ENCODE data around the gene TUBA8.

The TUBA8 gene

DNA sequence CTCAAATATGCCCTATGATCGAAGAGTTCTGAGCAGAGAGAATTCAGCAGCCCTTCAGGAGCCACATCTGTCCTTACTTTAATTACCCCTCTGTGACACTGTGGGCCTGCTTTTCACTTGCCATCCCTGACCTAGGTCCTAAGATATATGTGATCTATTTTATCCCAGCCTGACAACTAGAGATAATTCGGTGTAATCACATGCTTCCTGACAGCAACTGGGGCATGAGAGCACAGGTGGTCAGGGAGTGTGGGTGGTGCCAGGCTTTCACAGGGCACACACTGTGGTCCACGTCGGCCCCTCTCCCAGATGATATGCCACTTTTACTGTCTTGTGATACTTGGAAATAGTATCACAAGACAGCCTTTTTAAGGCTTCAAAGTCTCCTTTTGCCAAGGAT is 3.9 kb downstream of the TUBA8 start:
- TF ChIP-seq, protein P1, sequence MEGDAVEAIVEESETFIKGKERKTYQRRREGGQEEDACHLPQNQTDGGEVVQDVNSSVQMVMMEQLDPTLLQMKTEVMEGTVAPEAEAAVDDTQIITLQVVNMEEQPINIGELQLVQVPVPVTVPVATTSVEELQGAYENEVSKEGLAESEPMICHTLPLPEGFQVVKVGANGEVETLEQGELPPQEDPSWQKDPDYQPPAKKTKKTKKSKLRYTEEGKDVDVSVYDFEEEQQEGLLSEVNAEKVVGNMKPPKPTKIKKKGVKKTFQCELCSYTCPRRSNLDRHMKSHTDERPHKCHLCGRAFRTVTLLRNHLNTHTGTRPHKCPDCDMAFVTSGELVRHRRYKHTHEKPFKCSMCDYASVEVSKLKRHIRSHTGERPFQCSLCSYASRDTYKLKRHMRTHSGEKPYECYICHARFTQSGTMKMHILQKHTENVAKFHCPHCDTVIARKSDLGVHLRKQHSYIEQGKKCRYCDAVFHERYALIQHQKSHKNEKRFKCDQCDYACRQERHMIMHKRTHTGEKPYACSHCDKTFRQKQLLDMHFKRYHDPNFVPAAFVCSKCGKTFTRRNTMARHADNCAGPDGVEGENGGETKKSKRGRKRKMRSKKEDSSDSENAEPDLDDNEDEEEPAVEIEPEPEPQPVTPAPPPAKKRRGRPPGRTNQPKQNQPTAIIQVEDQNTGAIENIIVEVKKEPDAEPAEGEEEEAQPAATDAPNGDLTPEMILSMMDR (IDR thresholded peaks at IDR 0.05): no peak

DNA sequence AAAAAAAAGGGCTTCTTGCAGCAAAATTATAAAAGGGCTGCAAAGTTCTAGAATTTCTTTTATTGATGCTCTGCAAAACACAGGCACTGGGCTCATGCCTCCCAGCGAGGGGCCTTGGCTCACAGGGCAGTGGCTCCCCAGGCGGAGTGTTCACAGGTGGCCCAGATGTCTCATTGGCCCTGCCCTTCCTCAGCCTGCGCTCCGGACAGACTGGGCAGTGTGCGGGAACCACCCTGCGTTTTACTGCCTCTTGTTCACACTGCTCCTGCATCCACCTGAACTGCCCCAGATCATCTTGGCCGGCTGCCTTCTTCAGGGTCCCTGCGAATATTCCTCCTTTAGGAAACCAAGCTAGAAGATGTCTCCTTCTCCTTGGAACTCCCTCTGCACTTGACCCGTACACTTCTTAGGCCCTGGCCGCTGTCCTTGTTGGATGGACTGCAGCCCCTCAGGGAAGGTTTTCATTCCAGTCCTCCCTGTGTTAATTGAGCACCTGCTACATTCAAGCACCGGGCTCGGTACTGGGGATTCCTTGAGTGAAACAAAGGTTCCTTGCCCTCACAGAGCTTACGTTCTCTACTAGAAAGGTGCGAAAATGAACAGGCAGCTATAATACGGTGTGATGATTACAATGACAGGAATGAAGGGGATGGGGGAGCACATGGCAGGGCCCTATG is 4.5 kb downstream of the TUBA8 start:
- TF ChIP-seq, protein P1 (IDR thresholded peaks at IDR 0.05): no peak

DNA sequence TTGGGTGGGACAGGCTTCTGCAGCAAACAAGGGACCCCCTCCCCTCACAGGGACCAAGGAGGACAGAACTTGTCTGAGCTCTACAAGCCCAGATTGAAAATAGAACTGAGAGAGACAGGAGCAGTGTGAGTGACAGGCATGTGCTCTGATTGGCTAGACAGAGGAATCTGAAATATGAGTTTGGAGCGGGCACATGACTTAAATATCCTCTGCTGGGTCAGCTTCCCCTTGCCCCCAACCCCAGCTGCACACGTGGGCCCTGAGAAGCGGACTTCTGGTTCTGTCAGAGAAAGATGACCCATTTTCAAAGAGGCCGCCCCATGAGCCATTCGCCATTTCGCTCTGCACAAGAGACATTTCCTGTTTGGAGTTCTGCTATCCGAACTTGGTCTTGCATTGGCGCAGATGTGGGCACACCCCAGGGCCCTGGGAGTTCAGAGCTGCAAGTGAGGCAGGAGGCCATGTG is 5.3 kb downstream of the TUBA8 start:
- TF ChIP-seq, protein P1 (IDR thresholded peaks at IDR 0.05): no peak

DNA sequence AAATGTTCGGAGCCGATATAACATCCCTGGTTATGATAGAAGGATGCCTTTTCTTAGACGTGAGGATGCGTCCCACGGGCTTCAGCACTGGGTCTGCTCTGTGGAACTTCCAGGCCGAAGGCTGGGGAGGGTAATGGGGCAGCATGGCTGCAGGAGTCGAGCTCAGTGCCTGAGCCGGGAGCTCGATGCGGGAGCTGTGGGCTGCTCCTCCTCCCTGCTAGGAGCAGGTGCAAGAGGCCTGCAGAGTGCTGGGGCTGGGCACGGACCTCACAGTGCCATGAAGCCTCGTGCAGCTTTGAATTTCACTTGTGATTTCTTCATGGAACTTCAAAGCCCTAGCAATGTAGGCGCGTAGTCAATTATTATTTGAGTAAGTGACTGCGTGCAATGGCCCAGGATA is 6.0 kb downstream of the TUBA8 start:
- TF ChIP-seq, protein P1 (IDR thresholded peaks at IDR 0.05): no peak

DNA sequence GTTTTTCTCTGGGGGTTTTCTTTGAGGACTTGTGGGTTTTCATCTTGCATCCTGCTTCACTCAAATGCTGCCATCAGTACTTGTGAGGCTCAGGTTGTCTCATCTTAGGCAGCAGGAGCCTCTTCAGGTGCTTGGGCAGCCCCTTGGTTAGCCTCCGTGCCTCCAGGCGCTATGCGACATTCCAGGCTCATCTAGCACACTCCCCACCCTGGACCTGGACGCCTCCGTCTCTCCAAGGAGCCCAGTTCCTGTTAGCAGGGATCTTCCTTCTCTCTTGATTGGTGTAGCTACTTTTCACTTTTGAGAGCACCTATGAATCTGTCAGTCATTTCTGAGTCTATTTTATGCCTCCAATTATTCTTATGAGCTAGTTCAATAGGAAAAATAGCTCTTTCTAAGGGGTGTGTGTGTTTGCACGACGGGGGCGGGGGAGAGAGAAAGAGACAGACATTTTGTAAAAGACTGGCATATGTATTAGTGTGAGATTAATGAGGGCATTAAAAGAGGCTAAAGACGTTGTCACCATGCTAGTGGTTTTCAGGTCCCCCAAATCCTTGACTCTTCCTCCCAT is 7.8 kb downstream of the TUBA8 start:
- TF ChIP-seq, protein P1 (IDR thresholded peaks at IDR 0.05): no peak

DNA sequence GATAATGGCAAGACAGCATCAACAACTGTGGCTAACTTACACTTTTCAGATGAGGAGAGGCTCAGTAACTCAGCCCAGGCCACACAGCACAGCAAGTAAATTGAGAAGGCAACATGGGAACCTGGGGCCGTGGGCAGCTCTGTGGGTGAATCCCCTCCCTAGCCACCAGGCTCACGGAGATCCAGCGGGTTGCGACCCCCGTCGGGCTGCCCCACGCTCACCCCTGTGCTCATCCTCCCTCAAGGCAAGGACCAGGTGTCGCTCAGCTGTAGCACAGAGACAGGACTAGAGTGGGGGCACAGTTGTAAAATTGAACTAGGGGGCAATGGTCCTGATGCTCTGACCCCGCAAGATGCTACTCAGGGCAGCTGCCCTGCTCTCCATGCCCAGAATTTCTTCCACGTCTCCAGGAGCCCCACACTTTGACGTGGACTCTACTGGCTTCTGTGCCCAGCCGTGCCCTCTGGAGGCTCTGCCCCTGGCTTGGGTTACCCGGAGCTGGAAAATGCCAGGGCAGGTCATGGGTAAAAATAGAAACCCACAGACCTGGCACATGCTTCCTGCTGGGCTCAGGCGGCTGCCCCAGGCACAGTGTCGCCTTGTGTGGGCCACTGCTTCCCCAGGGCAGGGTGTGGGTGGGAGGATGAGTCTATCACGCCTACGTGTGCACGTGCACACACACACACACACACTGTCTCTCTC is 9.0 kb downstream of the TUBA8 start:
- TF ChIP-seq, protein P1 (IDR thresholded peaks at IDR 0.05): no peak

DNA sequence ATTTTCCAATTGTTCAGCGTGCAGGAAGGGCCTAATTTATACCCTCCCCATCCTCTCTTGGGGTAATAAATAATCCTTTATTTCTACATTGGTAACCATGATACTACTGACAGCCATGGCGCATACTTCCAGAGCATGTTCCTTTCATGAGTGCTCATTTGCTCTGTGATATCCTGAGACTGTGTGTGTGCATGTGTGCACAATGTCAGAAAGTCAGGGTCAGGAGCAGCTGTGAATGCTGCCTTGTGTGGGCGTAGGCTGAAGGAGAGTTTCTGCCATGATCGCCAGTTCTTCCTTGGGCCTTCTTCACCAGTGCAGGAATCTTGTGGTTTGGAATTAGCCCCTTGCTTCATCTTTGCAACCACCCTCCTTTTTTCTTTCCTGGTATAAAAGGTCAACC is 10.2 kb downstream of the TUBA8 start:
- TF ChIP-seq, protein P1 (IDR thresholded peaks at IDR 0.05): no peak
